Stimulated activated CD8-positive, alpha-beta memory T cell treated with anti-CD3 and anti-CD28 coated beads, Interleukin-12 subunit alpha, Interleukin-12 subunit beta, amount 100 ng/mL, for 4 hours (primary cell): Measurements from ENCODE around the gene SLC26A6.

Experiments used
- DNase-seq: peaks from one replicate; pipeline ENCODE4 v3.0.0-alpha.2; 2020; ENCODE audit warnings: low read depth

Gene SLC26A6

DNA sequence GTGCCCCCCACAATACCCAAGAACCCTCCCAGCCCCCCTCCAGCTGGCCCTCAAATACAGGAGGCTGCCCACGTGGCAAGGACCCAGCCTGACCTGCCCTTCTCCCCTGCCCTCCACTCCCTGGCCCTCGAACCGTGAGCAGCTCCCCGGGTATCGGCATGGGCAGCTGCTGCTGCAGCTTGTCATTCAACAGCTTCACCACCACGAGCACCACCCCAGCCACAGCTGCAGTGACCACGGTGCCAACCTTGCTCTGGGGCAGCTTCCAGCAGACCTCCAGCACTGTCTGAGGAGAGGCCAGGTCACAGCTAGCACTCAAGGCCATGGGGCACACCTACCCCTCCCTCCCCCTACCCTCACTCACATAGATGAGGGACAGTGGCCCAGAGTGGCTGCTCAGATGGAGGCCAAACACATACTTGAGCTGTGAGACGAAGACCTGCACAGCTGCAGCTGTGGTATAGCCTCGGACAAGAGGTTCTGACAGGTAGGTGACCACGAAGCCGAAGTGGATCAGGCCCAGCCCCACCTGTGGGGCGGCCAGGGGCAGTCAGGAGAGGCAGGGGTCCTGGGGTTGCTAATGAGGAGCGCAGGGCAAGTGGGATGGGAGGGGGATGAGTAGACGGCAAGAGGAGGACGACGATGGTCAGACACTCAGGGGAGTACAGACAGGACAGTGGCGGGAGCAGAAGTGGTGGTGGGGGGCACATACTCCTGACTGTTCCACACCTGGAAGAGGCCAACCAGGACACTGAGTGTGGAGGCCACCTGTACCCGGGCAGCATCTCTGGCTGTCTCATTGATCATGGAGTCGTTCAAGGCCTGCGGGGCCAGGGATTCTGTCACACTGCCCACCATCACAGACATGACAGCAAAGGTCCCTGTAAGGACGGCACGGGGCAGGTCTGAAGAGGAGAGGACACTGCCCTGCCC is 3.5 kb downstream of the SLC26A6 start:
- no peak for DNase-seq

DNA sequence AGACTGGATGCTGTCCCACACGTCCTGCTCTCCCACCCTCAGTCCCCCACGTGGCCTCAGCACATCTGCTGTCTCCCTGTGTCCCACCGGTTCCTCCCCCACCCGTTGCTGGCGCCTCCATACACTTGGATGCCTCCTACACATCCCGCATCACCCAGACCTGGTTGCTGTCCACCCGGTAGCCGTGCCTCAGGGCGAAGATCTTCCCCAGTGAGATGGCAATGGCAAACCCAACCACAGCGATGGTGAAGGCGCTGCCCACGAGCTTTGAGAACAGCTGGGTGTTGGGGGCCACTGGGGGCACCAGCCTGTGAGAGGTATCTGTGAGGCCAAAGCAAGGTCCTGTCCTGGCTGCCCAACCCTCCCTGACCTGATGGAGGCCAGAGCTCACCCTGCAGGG is 4.4 kb downstream of the SLC26A6 start:
- DNase-seq, result no peak

DNA sequence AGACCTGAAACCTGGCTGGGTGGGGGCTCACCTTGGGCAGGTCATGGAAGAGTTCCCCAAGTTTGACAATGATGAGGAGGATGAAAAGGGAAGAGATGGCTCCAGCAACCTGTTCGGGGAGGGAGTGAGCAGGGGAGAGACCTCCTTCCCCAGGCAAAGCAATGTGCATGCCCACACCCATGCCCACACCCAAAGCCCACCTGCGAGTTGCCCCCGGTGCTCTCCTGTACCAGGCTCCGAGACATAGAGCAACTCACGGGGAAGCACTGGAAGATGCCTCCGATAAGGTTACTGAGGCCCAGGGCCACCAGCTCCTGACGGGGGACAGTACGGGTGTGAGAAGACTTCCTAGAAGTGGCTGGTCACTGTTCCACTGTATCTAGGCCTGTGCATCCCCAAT is 4.9 kb downstream of the SLC26A6 start:
- DNase-seq, result no peak

DNA sequence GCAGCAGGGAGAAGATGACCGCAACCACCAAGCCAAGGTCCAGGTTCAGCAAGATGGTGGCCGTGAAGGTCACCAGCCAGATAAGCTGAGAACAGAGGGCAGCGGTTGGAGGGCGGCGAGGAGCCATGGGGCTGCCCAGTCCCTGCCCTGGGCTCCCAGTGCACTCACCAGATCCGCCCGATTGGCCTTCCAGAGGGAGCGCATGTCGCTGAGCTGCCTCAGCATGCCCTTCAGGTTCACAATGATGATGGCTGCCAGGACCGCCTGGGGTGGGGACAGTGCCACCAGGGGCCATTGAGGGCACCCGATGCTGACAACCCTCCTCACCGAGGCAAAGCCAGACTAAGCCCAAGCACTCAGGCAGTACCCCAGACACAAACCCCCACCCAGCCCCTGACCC is 5.4 kb downstream of the SLC26A6 start:
- no peak for DNase-seq

DNA sequence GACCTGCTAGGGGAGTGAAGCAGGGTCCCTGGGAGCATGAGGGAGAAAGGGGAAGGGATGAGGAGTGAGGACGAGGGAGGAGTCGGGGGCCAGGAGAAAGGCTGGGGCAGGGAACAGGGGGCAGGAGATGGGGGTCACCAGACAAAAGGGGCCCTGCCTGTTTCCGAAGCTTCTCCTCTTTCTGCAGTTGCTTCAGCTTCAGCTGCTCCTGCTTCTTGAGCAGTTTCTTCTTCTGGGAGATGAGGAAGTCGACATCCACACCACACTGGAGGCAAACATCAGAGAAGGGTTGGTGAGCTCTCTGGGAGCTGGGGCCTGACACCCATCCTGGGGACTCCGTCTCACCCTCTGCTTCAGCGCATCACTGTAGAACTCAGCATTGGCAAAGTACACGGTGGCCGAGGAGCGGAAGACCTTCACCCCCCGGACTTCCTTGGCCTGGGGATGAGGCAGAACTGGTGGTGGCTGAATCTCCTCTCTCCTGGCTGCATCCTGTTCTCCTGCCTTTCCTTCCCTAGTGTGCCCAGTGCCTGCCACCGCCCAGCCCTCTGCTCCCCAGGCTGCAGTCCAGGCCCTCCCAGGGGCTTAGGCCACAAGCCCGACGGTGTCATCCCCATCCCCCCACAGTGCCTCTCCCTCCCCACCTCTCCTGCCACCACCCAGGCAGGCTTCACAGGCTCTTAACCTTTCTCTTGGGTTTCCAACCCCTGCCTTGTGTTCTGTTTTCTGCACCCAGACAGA is 6.8 kb downstream of the SLC26A6 start:
- no peak for DNase-seq

DNA sequence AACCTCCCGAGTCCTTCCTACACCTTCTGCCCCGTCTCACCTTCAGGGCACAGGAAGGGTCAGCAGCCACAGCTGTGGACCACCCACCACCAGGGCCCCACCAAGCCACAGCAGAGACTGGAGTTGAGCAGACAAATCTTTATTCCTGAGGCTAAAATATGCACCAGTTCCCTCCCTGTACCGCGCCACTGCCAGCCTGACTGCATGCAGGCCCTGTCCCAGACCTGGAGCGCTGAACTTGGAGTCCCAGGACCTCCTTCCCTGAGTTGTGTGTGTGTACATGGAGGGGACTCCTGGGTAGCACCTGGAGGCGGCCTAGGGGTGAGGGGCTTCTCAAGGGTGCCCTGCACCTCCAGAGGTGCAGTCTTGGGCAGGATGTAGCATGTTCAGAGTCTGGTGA is 9.7 kb downstream of the SLC26A6 start:
- DNase-seq, result no peak

DNA sequence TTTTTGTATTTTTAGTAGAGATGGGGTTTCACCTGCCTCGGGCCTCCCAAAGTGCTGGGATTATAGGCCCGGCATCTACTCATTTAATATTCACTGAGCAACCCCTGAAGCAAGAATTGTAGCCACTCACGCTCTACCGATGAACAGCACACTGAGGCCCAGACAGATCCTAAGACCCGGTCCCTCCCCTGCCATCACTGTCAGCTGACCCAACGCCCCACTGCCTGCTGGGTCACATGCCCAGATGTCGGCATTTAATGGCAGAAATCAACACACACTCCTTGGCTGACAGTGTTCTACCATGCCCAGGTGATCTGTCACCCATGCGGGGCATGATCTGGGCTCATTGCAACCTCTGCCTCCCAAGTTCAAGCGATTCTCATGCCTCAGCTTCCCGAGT is 10.5 kb downstream of the SLC26A6 start:
- no peak for DNase-seq

DNA sequence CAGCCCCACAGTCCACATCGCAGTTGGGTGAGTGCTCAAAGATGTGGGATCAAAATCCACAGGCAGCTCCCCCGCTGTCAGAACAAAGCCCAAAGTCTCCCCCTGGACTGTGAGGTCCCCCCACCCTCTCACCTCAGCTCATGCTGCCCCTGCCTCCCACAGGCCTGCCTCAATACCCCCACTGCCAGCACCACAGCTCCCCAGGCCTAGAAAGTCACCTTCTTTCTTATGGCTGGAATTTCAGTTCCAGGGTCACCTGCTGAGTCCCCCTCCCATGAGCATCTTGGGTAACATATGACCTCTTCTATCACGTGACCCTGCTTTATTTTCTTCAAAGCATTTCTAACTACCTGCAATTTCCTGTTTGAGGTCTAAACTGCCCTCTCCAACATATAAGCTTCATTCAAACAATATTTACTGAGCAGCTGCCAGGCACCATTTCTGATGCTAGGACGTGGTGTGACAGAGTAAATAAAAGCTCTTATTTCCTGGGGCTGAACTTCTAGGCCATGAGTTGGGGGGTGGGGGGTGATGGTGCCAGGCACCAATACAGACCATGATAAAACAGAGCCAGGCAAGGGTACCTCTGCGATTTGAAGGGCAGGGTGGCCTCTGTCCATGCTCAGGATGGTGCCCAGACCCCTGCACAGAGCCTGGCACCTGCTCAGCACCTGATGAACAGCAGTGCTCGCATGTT is 11.3 kb downstream of the SLC26A6 start:
- no peak for DNase-seq

DNA sequence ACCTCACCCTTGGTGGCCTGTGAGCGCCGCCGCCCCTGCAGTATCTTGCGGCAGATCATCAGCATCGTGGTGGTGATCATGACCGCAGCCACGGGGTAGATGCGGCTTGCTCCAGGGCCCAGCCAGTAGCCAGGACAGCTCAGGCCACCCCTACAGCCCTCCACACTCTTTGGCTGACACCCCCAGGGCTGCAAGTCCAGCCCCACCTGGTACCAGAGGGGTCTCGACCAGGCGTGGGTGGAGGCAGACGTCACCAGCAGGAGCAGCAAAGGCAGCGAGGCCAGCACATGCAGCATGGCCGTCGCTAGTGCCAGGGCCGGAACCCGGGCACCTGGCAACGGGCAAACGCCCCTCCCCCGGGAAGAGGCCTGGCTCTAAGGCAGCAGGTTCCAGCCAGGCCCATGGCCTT is 13.8 kb downstream of the SLC26A6 start, which contains the start of gene TMEM89:
TMEM89 (minus strand) TSS at position 309 of the 409 bp plus-strand sequence; CDS start at position 296, 13 bp downstream.
- no peak for DNase-seq

DNA sequence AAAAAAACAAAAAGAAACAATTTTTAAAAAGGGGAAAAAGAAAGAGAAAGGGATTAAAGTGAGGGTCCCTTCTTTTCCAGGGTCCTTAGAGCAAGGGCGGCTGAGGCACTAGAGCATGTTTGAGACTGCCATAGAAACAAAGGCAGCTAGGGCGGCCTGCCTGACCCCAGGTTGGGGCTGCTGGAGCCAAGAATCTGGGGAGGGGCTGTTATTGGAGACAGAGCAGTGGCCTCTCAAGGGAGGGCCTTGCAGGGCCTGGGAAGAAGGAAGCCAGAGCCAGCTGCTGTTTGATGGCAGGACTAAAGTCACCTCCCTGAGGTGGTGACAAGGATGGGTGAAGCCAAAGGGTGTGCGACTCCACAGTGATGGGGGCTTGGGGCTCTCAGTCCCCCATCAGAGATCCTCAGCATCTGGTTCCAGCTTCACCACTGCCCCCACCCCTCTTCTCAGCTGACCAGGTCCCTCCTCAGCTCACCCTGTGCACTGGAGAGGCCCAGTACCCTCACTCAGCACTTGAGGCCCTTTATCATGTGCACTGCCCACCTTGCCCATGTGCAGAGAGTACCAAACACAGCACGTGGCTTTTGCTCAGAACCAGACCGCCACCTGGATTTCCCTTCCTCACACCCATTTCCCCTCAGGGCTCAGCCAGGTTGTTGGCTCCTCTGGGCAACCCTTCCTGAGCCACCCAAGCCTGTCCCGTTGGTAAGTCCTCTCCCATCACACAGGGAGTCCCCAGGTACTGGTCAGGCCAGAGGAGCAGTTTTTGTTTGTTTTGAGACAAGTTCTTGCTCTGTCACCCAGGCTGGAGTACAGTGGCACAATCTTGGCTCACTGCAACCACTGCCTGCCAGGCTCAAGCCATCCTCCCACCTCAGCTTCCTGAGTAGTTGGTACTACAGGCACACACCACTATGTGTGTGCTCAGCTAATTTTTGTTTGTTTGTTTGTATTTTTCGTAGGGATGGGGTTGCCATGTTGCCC is 15.4 kb downstream of the SLC26A6 start:
- no peak for DNase-seq

DNA sequence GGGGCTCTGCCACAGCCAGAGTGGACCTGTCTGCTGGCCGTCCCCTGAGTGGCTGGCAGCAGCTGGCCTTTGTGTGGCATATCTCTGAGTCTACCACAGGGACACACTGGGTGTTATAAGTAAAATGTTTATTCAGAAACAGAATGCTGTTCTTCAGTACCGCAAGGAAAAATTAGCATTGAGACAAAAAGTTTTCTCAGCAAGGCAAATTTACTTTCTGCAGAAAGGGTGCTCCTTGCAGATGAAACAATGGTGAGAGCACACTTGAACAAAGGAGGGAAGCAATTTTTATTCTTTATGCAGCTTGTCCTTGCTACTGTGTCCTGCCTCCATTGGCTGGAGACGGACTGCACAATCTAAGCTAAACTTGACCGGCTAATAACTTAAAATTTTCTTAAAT is 17.7 kb downstream of the SLC26A6 start:
- DNase-seq, result no peak

DNA sequence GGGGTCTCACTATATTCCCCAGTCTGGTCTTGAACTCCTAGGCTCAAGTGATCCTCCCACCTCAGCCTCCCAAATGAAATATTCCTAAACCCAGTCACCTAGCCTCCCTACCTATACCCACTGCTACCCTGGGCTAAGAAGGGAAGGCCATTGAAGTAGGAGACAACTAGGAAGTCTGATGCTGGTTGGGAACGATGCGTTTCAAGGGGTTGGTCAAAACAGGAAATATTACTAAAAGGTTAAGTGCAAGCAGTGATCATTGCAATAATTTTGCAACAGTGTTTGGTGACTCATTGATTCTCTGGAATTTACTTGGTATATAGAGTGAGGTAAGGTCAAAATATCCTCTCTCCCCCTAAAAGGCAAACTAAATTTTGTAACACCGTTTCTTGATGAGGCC is 21.2 kb downstream of the SLC26A6 start:
- no peak for DNase-seq

DNA sequence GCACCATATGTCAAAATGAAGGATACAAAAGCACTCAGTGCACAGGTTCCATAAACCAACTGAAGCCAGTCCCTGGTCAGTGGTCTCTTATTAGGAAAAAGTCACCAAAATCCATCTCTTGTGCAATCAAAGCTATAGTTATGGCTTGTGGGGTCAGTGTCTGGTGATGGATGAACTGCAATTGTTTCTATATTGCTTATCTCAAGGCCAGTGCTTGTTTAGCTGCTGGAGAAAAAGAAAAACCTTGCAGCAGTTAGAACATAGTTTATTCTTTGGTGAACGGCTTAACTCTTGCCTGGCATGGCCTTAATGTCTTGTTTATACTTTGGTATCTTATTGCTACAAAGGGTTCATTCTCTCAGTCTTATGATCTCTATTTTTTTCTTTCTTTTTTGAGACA is 23.0 kb downstream of the SLC26A6 start:
- DNase-seq, result no peak

DNA sequence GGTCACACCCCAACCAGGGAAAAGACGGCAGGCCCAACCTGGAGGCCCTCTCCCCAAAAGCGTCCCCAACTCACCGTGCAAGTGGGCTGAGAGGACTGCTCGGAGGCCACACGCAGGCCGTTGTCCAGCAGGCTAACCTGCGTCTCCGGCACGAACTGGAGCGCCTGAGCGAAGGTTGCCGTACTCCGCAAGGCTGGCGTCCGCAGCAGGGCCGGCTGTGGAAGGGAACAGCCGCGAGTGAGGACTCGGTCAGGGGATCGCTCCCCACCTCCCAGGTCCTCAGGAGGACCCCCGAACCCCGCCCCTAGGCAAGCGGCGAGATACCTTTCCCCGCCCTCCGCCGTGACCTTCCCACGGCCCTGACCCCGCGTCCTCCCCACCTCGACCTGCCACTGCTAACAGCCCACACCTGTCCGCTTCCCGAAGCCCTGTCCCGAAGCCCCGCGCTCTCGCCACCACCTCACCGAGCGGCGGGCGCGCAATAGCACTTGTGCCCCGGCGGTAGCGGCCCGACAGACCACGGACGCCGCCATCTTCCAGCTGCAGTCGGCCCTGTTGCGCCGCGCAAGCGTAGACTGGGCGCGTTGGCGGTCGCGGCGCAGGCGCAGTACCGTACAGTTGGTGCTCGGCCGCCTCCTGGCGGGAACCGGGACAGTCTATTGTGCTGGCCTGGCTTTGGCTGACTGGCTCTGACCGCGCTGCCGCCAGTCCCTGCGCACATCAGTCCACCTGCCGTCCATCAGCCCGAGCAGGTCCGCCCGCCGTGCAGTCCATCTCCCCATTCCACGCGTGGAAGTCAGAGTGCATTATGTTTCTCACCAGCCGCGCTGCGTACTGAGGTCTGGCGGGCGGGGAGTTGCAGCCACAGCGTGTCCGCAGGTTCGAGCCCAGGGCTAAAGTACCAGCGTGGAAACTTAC is 25.9 kb downstream of the SLC26A6 start, which contains the start of gene UQCRC1:
UQCRC1 (minus strand) TSS at position 559 of the 918 bp plus-strand sequence; CDS start at position 533, 26 bp downstream.
- DNase-seq, result peak; percentile 87

DNA sequence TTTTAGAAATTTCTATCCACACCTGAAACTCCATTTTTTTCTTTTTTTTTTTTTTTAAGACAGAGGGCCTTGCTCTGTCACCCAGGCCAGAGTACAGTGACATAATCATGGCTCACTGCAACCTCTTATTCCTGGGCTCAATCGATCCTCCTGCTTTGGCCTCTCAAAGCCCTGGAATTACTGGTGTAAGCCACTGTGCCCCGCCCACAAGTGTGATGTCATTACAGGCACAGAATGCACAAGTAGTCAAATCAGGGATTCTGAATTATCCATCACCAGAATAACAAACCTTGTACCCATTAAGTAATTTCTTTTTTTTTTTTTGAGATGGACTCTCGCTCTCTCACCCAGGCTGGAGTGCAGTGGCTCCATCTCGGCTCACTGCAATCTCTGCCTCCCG is 27.7 kb downstream of the SLC26A6 start:
- no peak for DNase-seq

DNA sequence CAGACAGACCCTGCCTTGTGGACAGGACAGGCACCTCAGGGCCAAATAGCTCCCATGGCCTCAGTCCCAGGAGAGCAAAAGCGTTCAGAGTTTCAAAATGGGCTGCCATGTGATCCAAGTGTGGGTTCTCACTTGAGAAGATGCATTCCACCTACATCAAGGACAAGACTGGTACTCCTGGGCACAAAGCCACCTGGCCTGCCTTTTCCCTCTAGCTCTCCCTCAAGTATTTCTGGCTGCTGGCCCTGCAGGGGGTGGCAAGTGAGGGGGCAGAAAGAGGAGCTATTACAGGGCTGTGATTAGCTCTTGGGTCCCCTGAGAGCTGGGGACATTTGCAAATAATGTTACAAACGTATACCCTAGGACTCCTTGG is 33.7 kb downstream of the SLC26A6 start:
- no peak for DNase-seq

DNA sequence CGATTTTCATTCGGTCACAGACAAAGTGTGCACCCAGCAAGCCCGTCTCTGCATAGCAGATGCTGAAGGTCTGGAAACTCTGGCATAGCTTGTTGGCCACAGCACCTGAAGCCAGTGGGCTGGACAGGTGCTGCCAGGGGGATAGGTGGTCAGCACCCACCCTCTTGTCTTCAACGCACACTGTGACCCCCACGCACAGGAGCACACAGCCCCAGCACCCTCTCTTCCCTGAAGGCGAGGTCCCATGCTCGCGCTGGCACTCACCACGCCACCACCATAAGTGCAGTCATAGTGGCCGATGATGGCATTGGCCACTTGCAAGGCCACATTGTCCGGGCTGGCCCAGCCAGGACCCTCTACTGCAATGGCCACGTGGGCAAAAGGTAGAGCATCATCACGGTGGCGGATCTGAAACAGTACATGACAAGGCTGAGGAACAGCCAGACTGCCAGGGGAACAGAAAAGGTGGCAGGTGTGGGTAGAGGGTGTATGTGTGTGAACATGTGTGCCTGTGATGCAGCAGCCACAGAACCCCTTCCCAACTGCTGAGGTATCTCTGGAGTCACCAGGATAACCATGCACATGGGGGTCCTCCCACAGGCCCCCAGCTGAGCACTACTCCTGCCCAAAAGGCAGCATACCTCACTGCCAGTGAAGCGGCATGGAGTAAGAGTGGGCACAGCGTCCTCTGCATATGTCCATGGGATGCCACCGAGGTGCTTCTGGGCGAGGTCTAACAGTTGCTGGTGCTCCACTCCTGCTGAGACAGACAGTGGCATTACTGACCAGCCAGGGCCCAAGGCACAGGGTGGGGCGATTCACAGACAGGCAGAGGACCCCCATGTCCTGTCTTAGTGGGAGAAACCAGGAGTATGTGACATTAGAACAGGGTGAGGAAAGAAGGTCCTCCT is 34.3 kb downstream of the SLC26A6 start:
- no peak for DNase-seq

DNA sequence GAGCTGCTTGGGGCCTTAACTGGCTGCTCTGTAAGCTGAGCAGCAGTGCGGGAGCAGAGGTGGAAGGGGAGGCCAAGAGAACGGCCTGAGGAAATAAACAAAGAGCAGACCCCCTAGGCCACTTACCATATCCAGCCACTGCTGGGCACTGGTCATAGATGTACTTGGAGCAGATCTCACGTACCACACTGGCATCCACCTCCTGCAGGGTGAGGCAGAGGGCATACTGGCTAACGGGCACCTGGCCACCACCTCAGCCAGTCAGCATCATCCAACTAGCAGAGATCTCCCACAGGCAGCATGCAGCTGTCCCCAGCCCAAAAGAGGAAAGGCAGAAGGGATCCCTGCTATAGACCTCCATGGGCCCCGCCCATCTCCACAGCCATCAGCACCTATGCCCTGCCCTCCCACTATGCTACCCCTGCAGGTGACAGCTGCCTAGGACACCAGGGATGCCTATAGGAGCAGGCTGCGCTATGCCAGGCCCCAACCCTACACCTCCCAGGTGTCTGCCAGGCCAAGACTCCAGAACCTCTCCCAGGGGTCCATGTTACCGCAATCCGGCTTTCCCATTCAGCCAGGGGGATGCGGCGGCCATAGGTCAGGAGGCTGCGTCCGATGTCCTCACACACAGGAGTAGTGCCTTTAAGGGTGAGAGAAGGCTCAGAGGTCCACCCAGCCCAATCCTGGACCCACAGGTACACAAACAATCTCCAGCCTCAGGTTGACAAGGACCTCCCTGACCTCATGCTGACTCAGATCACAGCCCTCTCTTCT is 35.6 kb downstream of the SLC26A6 start:
- DNase-seq, result no peak
